OCI-LY3 (cell line): ENCODE data around the gene TAC4.

Experiments
- EZH2phosphoT487 ChIP-seq: fragments of 200-600 bp; shearing (Covaris generic); IDR thresholded peaks from 2 replicates; pipeline ENCODE4 v1.6.1; 2018; ENCODE audit warnings: antibody characterized with exemption, mixed run types, low read depth
- TF ChIP-seq, protein P1 (sequence below): fragments of 200-600, 300-600 bp; sonication (generic); IDR thresholded peaks from 2 replicates; pipeline ENCODE4 v1.5.1; 2014; ENCODE audit warnings: antibody characterized with exemption, low read length, low read depth

DNA sequence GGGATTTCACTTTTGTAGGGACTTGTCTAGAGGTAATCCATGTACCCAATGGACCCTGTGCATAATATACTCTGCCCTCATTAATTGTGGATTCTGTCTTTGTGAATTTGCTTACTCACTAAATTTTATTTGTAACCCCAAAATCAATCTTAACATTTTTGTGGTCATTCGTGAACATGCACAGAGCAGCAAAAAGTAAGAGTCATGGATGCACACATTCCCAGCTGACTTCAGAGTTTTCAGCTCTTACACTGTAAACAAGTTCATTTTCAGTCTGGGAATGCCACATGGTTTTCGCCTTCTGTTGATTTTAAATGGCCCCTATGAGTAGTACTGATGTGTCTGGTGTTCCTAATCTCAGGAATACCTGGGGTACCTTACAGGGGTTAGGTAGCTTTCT is 24.3 kb downstream of the TAC4 start:
- TF ChIP-seq, protein P1, sequence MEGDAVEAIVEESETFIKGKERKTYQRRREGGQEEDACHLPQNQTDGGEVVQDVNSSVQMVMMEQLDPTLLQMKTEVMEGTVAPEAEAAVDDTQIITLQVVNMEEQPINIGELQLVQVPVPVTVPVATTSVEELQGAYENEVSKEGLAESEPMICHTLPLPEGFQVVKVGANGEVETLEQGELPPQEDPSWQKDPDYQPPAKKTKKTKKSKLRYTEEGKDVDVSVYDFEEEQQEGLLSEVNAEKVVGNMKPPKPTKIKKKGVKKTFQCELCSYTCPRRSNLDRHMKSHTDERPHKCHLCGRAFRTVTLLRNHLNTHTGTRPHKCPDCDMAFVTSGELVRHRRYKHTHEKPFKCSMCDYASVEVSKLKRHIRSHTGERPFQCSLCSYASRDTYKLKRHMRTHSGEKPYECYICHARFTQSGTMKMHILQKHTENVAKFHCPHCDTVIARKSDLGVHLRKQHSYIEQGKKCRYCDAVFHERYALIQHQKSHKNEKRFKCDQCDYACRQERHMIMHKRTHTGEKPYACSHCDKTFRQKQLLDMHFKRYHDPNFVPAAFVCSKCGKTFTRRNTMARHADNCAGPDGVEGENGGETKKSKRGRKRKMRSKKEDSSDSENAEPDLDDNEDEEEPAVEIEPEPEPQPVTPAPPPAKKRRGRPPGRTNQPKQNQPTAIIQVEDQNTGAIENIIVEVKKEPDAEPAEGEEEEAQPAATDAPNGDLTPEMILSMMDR, result no peak
- TF ChIP-seq EZH2phosphoT487, result no peak
